Gastrocnemius medialis (tissue), 4 donors: ENCODE results near the gene PDZRN4.

Source experiments
- POLR2A ChIP-seq, 2 donors: fragments of 450-650 bp; IDR thresholded peaks; one replicate each; pipeline ENCODE4 v1.6.1; 2017; ENCODE audit warnings: antibody characterized with exemption in 2 of 2, mild to moderate bottlenecking in 2 of 2, moderate library complexity in 2 of 2
- TF ChIP-seq, protein P1 (sequence below), 5 experiments: fragments of 450-650 bp in 3 of 5; fragments of 200-600 bp in 2 of 5; sonication (generic) in 2 of 5; IDR thresholded peaks in 4 of 5; conservative IDR thresholded peaks in 1 of 5; 1 replicate in 4 of 5; 2 replicates in 1 of 5; pipeline ENCODE4 v1.5.1; 2016 to 2019; ENCODE audit warnings: antibody characterized with exemption in 5 of 5, mild to moderate bottlenecking in 3 of 5, moderate library complexity in 3 of 5

DNA sequence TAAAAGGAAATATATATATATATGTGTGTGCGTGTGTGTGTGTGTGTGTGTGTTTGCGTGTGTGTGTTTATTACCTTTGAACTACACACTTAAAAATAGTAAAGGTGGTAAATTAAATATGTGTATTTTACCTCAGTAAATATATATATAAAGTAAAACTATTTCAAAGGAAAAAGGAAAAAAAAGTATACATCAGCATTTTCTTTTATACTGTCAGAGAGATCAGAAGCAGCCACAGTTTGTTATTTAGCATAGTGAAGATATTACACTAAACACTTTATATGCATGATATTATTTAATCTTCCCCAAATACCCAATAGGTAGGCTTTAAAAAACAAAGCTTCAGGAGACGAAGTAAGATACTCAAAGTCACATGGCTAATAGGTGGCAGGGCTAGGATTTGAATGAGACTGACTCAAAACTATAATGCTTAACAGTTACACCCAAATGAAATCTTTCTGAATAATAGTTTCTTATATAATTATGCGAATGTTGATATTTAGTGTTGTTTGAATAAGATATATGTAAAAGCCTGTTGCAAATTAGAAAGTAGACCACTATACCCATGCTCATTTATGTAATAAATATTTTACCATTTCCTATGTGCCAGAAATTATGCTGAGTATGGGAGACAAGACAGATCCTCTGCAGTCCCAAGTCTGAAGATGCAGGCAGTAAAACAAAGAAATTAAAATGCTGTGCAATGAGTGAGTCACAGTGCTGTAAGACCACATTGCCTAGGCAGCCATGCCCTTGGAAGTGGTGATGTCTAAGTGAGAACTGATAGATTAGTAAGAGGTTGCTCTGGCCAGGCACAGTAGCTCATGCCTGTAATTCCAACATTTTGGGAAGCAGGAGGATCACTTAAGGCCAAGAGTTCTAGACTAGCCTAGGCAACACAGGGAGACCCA, 66.1 kb downstream of the PDZRN4 start:
- TF ChIP-seq POLR2A (IDR thresholded peaks at IDR 0.05), result no peak
- TF ChIP-seq, protein P1, sequence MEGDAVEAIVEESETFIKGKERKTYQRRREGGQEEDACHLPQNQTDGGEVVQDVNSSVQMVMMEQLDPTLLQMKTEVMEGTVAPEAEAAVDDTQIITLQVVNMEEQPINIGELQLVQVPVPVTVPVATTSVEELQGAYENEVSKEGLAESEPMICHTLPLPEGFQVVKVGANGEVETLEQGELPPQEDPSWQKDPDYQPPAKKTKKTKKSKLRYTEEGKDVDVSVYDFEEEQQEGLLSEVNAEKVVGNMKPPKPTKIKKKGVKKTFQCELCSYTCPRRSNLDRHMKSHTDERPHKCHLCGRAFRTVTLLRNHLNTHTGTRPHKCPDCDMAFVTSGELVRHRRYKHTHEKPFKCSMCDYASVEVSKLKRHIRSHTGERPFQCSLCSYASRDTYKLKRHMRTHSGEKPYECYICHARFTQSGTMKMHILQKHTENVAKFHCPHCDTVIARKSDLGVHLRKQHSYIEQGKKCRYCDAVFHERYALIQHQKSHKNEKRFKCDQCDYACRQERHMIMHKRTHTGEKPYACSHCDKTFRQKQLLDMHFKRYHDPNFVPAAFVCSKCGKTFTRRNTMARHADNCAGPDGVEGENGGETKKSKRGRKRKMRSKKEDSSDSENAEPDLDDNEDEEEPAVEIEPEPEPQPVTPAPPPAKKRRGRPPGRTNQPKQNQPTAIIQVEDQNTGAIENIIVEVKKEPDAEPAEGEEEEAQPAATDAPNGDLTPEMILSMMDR (IDR thresholded peaks at IDR 0.05 in 4 of 5, conservative IDR thresholded peaks at IDR 0.05 in 1 of 5), result no peak
